Trophoblast cell (in vitro differentiated cells and primary cell): ENCODE measurements around the gene STAC3.
A peak's percentile ranks its signal among the peaks of the same experiment; 100 is the strongest.

Experiments
- DNase-seq, 2 donors: peaks; one replicate each; pipeline ENCODE4 v3.0.0-alpha.2; 2016
- H2AFZ ChIP-seq: 2 replicates; pipeline ENCODE4 v1.6.1; 2013; ENCODE audit warnings: low read length, moderate library complexity, mild to moderate bottlenecking; ENCODE audit not compliant: insufficient read depth, poor library complexity
- H2AK5ac ChIP-seq: 2 replicates; pipeline ENCODE4 v1.6.1; 2013; ENCODE audit warnings: mild to moderate bottlenecking, low read length
- H2BK120ac ChIP-seq: 2 replicates; pipeline ENCODE4 v1.6.1; 2013; ENCODE audit warnings: low read length, mild to moderate bottlenecking, moderate library complexity; ENCODE audit not compliant: insufficient read depth, poor library complexity
- H2BK12ac ChIP-seq: 2 replicates; pipeline ENCODE4 v1.6.1; 2013; ENCODE audit warnings: mild to moderate bottlenecking, low read length, moderate library complexity
- H2BK5ac ChIP-seq: 2 replicates; pipeline ENCODE4 v1.6.1; 2013; ENCODE audit warnings: low read length, low read depth, moderate library complexity, mild to moderate bottlenecking; ENCODE audit not compliant: poor library complexity
- H3K14ac ChIP-seq: 2 replicates; pipeline ENCODE4 v1.6.1; 2013; ENCODE audit warnings: mild to moderate bottlenecking, low read length
- H3K18ac ChIP-seq: 2 replicates; pipeline ENCODE4 v1.6.1; 2013; ENCODE audit warnings: mild to moderate bottlenecking, low read length
- H3K23ac ChIP-seq: 2 replicates; pipeline ENCODE4 v1.6.1; 2013; ENCODE audit warnings: low read length
- H3K27ac ChIP-seq: 2 replicates; pipeline ENCODE4 v1.5.1; 2013; ENCODE audit warnings: low read depth, mild to moderate bottlenecking, inconsistent platforms, low read length, moderate library complexity
- H3K27me3 ChIP-seq: 2 replicates; pipeline ENCODE4 v1.6.1; 2013; ENCODE audit warnings: inconsistent platforms, mild to moderate bottlenecking, low read length, moderate library complexity; ENCODE audit not compliant: insufficient read depth
- H3K36me3 ChIP-seq, 2 experiments: 1 replicate in 1 of 2; 2 replicates in 1 of 2; pipeline ENCODE4 v1.6.1; 2013; ENCODE audit warnings: low read length in 2 of 2, mild to moderate bottlenecking in 2 of 2, moderate library complexity in 1 of 2; ENCODE audit not compliant: insufficient read depth in 2 of 2, control insufficient read depth in 1 of 2
- H3K4ac ChIP-seq: 2 replicates; pipeline ENCODE4 v1.6.1; 2013; ENCODE audit warnings: low read depth, mild to moderate bottlenecking, low read length, moderate library complexity
- H3K4me1 ChIP-seq, 2 experiments: 1 replicate in 1 of 2; 2 replicates in 1 of 2; pipeline ENCODE4 v1.6.1; 2013; ENCODE audit warnings: low read length in 2 of 2, mild to moderate bottlenecking in 2 of 2, moderate library complexity in 1 of 2; ENCODE audit not compliant: insufficient read depth in 2 of 2, control insufficient read depth in 1 of 2
- H3K4me2 ChIP-seq: 2 replicates; pipeline ENCODE4 v1.6.1; 2013; ENCODE audit warnings: inconsistent platforms, mild to moderate bottlenecking, low read length, moderate library complexity
- H3K4me3 ChIP-seq: 2 replicates; pipeline ENCODE4 v1.5.1; 2013; ENCODE audit warnings: mild to moderate bottlenecking, low read depth, low read length, inconsistent platforms
- H3K79me1 ChIP-seq: one replicate; pipeline ENCODE4 v1.6.1; 2013; ENCODE audit warnings: low read length
- H3K79me2 ChIP-seq: 2 replicates; pipeline ENCODE4 v1.6.1; 2013; ENCODE audit warnings: low read length, mild to moderate bottlenecking; ENCODE audit not compliant: control insufficient read depth, insufficient read depth, poor library complexity
- H3K9ac ChIP-seq: 2 replicates; pipeline ENCODE4 v1.6.1; 2013; ENCODE audit warnings: mild to moderate bottlenecking, low read length
- H3K9me3 ChIP-seq: 2 replicates; pipeline ENCODE4 v1.6.1; 2013; ENCODE audit warnings: low read depth, mild to moderate bottlenecking, control low read depth, inconsistent platforms, low read length; ENCODE audit not compliant: insufficient read depth
- H4K12ac ChIP-seq: 2 replicates; pipeline ENCODE4 v1.6.1; 2013; ENCODE audit warnings: low read depth, mild to moderate bottlenecking, low read length, moderate library complexity
- H4K8ac ChIP-seq: 2 replicates; pipeline ENCODE4 v1.6.1; 2013; ENCODE audit warnings: low read depth, mild to moderate bottlenecking, low read length, moderate library complexity
- H4K91ac ChIP-seq: one replicate; pipeline ENCODE4 v1.6.1; 2013; ENCODE audit warnings: low read depth, mild to moderate bottlenecking, low read length, moderate library complexity
- WGBS: extraction: QIAGEN DNeasy Blood & Tissue Kit; methylation state at CpG from one replicate; pipeline ENCODE4 v1.1.7; 2013; ENCODE audit warnings: missing lambda C conversion rate; ENCODE audit not compliant: insufficient read length, insufficient coverage; ENCODE audit errors: extremely low coverage; 5-methylcytosine and 5-hydroxymethylcytosine counted together

Gene STAC3

DNA sequence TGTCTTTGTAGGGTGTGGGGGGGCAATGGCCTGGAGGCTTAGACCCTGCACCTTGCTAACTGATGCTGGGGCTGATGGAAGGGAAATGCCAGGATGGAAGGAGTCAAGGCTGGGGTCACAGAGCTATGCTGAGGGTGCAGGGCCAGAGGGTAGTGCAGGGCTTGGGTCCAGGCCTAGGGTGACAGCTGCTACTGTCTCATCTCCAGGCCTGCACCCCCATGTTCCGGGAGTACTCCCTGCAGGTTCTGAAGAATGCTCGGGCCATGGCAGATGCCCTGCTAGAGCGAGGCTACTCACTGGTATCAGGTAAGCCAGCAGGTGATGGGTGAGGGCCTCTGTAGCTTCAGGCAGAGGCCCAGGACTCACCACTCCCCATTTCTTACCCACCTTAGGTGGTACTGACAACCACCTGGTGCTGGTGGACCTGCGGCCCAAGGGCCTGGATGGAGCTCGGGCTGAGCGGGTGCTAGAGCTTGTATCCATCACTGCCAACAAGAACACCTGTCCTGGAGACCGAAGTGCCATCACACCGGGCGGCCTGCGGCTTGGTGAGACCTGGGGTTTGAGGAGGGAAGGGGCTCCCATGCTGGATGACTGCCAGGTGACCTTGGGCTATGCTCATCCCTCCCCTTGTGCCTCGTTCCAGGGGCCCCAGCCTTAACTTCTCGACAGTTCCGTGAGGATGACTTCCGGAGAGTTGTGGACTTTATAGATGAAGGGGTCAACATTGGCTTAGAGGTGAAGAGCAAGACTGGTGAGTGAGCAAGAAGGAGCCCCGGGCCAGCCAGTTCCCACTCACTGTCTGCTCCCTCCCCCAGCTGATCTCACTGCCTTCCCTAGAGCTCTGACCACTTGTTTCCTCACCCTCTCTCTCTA is 17.4 kb downstream of the STAC3 start:
- H2BK5ac ChIP-seq: no peak overlapping the region
- no CpG with 5 or more reads among the region's 15 CpGs for WGBS
- no peak overlapping the region for H3K14ac ChIP-seq
- no peak overlapping the region for H2BK12ac ChIP-seq
- peaks cover 36 to 38% of the 10 kb centered on the region in 2 experiments for H3K36me3 ChIP-seq
- DNase-seq: no peak
- no peak overlapping the region for H3K18ac ChIP-seq
- no peak overlapping the region for H2AFZ ChIP-seq
- no peak overlapping the region for H4K12ac ChIP-seq
- no peak overlapping the region for H3K4me3 ChIP-seq
- H3K27me3 ChIP-seq: peaks cover 32% of the 10 kb centered on the region
- H3K27ac ChIP-seq: no peak overlapping the region
- peaks cover 11% of the 10 kb centered on the region for H3K79me1 ChIP-seq
- H2AK5ac ChIP-seq: no peak overlapping the region
- H3K9ac ChIP-seq: no peak overlapping the region
- H3K9me3 ChIP-seq: peaks cover 12% of the 10 kb centered on the region
- peaks cover 9 to 17% of the 10 kb centered on the region in 2 experiments for H3K4me1 ChIP-seq
- no peak overlapping the region for H3K23ac ChIP-seq
- peaks cover 13% of the 10 kb centered on the region for H3K79me2 ChIP-seq
- no peak overlapping the region for H2BK120ac ChIP-seq
- H4K91ac ChIP-seq: no peak overlapping the region
- H3K4ac ChIP-seq: no peak overlapping the region
- no peak overlapping the region for H3K4me2 ChIP-seq
- no peak overlapping the region for H4K8ac ChIP-seq

GRCh38 chr12:57232156-57232756 is 18.7 kb downstream of the STAC3 start:
- H4K8ac ChIP-seq: no peak overlapping the region
- DNase-seq: no peak
- H2AK5ac ChIP-seq: no peak overlapping the region
- WGBS: no CpG with 5 or more reads among the region's 19 CpGs
- no peak overlapping the region for H2BK12ac ChIP-seq
- H2BK120ac ChIP-seq: no peak overlapping the region
- H2AFZ ChIP-seq: no peak overlapping the region
- H3K14ac ChIP-seq: no peak overlapping the region
- peaks cover 36 to 38% of the 10 kb centered on the region in 2 experiments for H3K36me3 ChIP-seq
- H3K23ac ChIP-seq: no peak overlapping the region
- peaks cover 9% of the 10 kb centered on the region in 2 experiments for H3K4me1 ChIP-seq
- H3K79me2 ChIP-seq: peaks cover 12% of the 10 kb centered on the region
- no peak overlapping the region for H4K12ac ChIP-seq
- no peak overlapping the region for H3K18ac ChIP-seq
- H3K27me3 ChIP-seq: peaks cover 20% of the 10 kb centered on the region
- no peak overlapping the region for H3K9ac ChIP-seq
- H3K9me3 ChIP-seq: peaks cover 10% of the 10 kb centered on the region
- H3K79me1 ChIP-seq: peaks cover 11% of the 10 kb centered on the region
- no peak overlapping the region for H3K27ac ChIP-seq
- no peak overlapping the region for H2BK5ac ChIP-seq
- H3K4ac ChIP-seq: no peak overlapping the region
- no peak overlapping the region for H3K4me3 ChIP-seq
- H3K4me2 ChIP-seq: no peak overlapping the region
- H4K91ac ChIP-seq: no peak overlapping the region

- H3K9ac ChIP-seq: no peak overlapping the region
- H2AK5ac ChIP-seq: no peak overlapping the region
- H3K27ac ChIP-seq: no peak overlapping the region
- H3K4me3 ChIP-seq: no peak overlapping the region
- no peak overlapping the region for H3K4ac ChIP-seq
- no peak overlapping the region for H4K8ac ChIP-seq
- no peak for DNase-seq
- H3K79me2 ChIP-seq: peaks cover 12% of the 10 kb centered on the region
- H3K27me3 ChIP-seq: peaks cover 19% of the 10 kb centered on the region
- no peak overlapping the region for H3K4me2 ChIP-seq
- H3K23ac ChIP-seq: no peak overlapping the region
- H2BK12ac ChIP-seq: no peak overlapping the region
- H2AFZ ChIP-seq: no peak overlapping the region
- peaks cover 11% of the 10 kb centered on the region for H3K79me1 ChIP-seq
- H4K91ac ChIP-seq: no peak overlapping the region
- H2BK120ac ChIP-seq: no peak overlapping the region
- H3K14ac ChIP-seq: no peak overlapping the region
- no CpG with 5 or more reads among the region's 13 CpGs for WGBS
- H3K4me1 ChIP-seq: peaks cover 11 to 12% of the 10 kb centered on the region in 2 experiments
- peaks cover 9% of the 10 kb centered on the region for H3K9me3 ChIP-seq
- H3K36me3 ChIP-seq: peaks cover 36 to 38% of the 10 kb centered on the region in 2 experiments
- H4K12ac ChIP-seq: no peak overlapping the region
- H2BK5ac ChIP-seq: no peak overlapping the region
- H3K18ac ChIP-seq: no peak overlapping the region
Measured at GRCh38 chr12:57231276-57232021, 19.5 kb downstream of the STAC3 start.

DNA sequence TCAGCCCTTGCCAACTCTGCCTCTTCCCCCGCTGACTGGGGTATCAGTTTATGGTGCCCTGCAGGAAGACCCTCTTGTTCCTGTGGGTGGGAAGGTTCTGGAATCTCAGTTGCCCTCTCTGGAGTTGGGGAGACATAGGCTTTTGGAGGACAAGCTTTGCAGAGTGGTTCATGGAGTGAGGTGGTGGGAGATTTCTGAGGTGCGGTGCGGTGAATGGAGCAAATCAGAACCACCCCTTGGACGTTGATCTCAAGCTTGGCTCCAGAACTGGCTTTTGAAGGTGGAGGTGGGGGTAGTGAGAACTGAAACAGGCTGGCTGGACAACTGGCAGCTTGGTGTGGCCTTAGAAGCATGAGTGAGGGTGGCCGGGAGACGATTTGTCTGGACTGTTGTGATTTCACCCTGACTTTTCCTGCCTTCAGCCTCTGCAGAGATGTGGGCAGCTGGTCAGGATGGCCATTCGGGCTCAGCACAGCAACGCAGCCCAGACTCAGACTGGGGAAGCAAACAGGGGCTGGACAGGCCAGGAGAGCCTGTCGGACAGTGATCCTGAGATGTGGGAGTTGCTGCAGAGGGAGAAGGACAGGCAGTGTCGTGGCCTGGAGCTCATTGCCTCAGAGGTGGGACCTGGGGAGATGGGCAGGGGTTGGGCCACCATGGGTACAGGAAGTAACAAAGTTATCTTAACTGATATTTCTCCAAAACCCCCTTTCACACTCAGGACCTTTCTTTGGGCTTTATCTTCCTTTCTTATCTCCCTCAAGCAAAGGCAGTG is 20.4 kb downstream of the STAC3 start:
- H3K79me1 ChIP-seq: peaks cover 11% of the 10 kb centered on the region
- no CpG with 5 or more reads among the region's 10 CpGs for WGBS
- H3K27me3 ChIP-seq: peaks cover 19% of the 10 kb centered on the region
- peak overlapping the region; percentile 78 for H3K18ac ChIP-seq
- peak overlapping the region; percentile 34 for H2BK120ac ChIP-seq
- H2AFZ ChIP-seq: no peak overlapping the region
- peak overlapping the region; percentile 87 for H3K4me2 ChIP-seq
- H3K4ac ChIP-seq: peak overlapping the region; percentile 57
- no peak overlapping the region for H3K23ac ChIP-seq
- H3K14ac ChIP-seq: peak overlapping the region; percentile 84
- H3K4me3 ChIP-seq: peak overlapping the region; percentile 78
- peak overlapping the region; percentile 91 for H4K8ac ChIP-seq
- no peak for DNase-seq
- H2AK5ac ChIP-seq: peak overlapping the region; percentile 49
- peaks cover 9% of the 10 kb centered on the region for H3K9me3 ChIP-seq
- H3K9ac ChIP-seq: peak overlapping the region; percentile 85
- H3K79me2 ChIP-seq: peaks cover 12% of the 10 kb centered on the region
- H3K36me3 ChIP-seq: peaks cover 36 to 38% of the 10 kb centered on the region in 2 experiments
- H4K12ac ChIP-seq: peak overlapping the region; percentile 75
- H4K91ac ChIP-seq: peak overlapping the region; percentile 67
- H3K27ac ChIP-seq: no peak overlapping the region
- H2BK12ac ChIP-seq: no peak overlapping the region
- H3K4me1 ChIP-seq: peaks cover 11 to 12% of the 10 kb centered on the region in 2 experiments
- H2BK5ac ChIP-seq: peak overlapping the region; percentile 4
